Tibial nerve (tissue), 4 donors: ENCODE data around the gene SELENOF. TPM values are rescaled to one million over a fixed set of nuclear protein-coding genes. Genes with fewer than 3 reads are reported as not detected.

Experiments used
- DNase-seq, 2 donors: peaks; one replicate each; pipeline ENCODE4 v3.0.0-alpha.2; 2019; ENCODE audit warnings: low spot score in 2 of 2
- H3K27ac ChIP-seq, 4 donors: fragments of 200-600 bp; sonication (generic) in 3 of 4; one replicate each; pipeline ENCODE4 v1.5.1; 2017 to 2019; ENCODE audit warnings: mild to moderate bottlenecking in 1 of 4
- H3K27me3 ChIP-seq, 2 donors: fragments of 200-600 bp; sonication (generic) in 1 of 2; one replicate each; pipeline versions ENCODE4 v1.5.1 to v1.6.0; 2017 to 2019
- H3K36me3 ChIP-seq, 3 donors: fragments of 200-600 bp; sonication (generic); one replicate each; pipeline ENCODE4 v1.5.1; 2018 to 2019
- H3K4me1 ChIP-seq, 4 donors: fragments of 200-600 bp; sonication (generic) in 3 of 4; one replicate each; pipeline ENCODE4 v1.5.1; 2017 to 2019
- H3K4me3 ChIP-seq, 4 donors: fragments of 200-600 bp; sonication (generic) in 3 of 4; one replicate each; pipeline ENCODE4 v1.5.1; 2017 to 2019; ENCODE audit warnings: mild to moderate bottlenecking in 1 of 4, moderate library complexity in 1 of 4
- H3K9me3 ChIP-seq, 4 donors: fragments of 200-600 bp; sonication (generic) in 3 of 4; one replicate each; pipeline ENCODE4 v1.5.1; 2017 to 2019
- EP300 ChIP-seq, 2 donors: sonication (generic); formaldehyde crosslinking; IDR thresholded peaks; one replicate each; pipeline ENCODE4 v1.6.1; 2017; ENCODE audit warnings: antibody characterized with exemption in 2 of 2, mild to moderate bottlenecking in 1 of 2
- POLR2A ChIP-seq, 2 donors: fragments of 450-650 bp; IDR thresholded peaks; one replicate each; pipeline ENCODE4 v1.6.1; 2017; ENCODE audit warnings: antibody characterized with exemption in 2 of 2, mild to moderate bottlenecking in 2 of 2, moderate library complexity in 2 of 2
- WGBS, 2 donors: methylation state at CpG; one replicate each; pipeline ENCODE4 v1.1.5; 2018; 5-methylcytosine and 5-hydroxymethylcytosine counted together
- total RNA-seq, 4 donors: library from RNA; depleted of rRNA; stranded (reverse); fragments of >200 nt; gene quantifications; one replicate each; pipeline ENCODE4 v1.1.0, GENCODE V29; 2016
- TF ChIP-seq, protein P1 (sequence below), 5 experiments: fragments of 200-600 bp in 3 of 5; fragments of 450-650 bp in 2 of 5; sonication (generic) in 3 of 5; IDR thresholded peaks; one replicate each; pipeline ENCODE4 v1.5.1; 2016 to 2019; ENCODE audit warnings: antibody characterized with exemption in 5 of 5, mild to moderate bottlenecking in 3 of 5, moderate library complexity in 2 of 5

The SELENOF gene
- total RNA-seq, 4 donors from 2014 or later = 78.0 to 123 (median 92.3) TPM

DNA sequence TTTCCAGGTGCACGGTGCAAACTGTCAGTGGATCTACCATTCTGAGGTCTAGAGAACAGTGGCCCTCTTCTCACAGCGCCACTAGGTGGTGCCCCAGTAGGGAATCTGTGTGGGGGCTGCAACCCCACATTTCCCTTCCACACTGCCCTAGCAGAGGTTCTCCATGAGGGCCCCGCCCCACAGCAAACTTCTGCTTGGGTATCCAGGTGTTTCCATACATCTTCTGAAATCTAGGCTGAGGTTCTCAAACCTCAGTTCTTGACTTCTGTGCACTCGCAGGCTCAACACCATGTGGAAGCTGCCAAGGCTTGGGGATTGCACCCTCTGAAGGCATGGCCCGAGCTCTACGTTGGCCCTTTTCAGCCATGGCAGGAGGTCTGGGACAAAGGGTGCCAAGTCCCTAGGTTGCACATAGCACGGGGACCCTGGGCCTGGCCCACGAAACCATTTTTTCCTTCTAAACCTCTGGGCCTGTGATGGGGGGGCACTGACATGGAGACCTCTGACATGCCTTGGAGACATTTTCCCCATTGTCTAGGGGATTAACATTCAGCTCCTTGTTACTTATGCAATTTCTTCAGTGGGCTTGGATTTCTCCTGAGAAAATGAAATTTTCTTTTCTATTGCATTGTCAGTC lies 10.5 kb upstream of the SELENOF start:
- Histone ChIP-seq H3K4me1 (no peaks in the 10 kb centered on the region), H3K9me3 (peaks cover 0 to 14% (median 2%) of the 10 kb centered on the region in 4 donors), H3K27ac (no peak overlapping the region), H3K36me3 (no peaks in the 10 kb centered on the region), H3K27me3 (no peaks in the 10 kb centered on the region), H3K4me3 (no peak overlapping the region)
- TF ChIP-seq POLR2A (IDR thresholded peaks at IDR 0.05) = no peak
- TF ChIP-seq, protein P1, sequence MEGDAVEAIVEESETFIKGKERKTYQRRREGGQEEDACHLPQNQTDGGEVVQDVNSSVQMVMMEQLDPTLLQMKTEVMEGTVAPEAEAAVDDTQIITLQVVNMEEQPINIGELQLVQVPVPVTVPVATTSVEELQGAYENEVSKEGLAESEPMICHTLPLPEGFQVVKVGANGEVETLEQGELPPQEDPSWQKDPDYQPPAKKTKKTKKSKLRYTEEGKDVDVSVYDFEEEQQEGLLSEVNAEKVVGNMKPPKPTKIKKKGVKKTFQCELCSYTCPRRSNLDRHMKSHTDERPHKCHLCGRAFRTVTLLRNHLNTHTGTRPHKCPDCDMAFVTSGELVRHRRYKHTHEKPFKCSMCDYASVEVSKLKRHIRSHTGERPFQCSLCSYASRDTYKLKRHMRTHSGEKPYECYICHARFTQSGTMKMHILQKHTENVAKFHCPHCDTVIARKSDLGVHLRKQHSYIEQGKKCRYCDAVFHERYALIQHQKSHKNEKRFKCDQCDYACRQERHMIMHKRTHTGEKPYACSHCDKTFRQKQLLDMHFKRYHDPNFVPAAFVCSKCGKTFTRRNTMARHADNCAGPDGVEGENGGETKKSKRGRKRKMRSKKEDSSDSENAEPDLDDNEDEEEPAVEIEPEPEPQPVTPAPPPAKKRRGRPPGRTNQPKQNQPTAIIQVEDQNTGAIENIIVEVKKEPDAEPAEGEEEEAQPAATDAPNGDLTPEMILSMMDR (IDR thresholded peaks at IDR 0.05) = no peak
- no peak for TF ChIP-seq EP300 (IDR thresholded peaks at IDR 0.05)
- no peak for DNase-seq
- 98% methylated on average over 8 of the region's 8 CpGs for WGBS, 2 donors

- Histone ChIP-seq H3K27ac (no peak overlapping the region), H3K4me1 (no peaks in the 10 kb centered on the region), H3K4me3 (no peak overlapping the region), H3K9me3 (peaks cover 0 to 14% (median 2%) of the 10 kb centered on the region in 4 donors), H3K36me3 (no peaks in the 10 kb centered on the region), H3K27me3 (no peaks in the 10 kb centered on the region)
- DNase-seq = no peak
- TF ChIP-seq POLR2A (IDR thresholded peaks at IDR 0.05) (no peak), EP300 (IDR thresholded peaks at IDR 0.05) (no peak)
- TF ChIP-seq, protein P1 (IDR thresholded peaks at IDR 0.05) = no peak
- 96 to 100% methylated on average over 1 of the region's 1 CpG for WGBS, 2 donors
Measured at GRCh38 chr1:86922445-86922844, 8.5 kb upstream of the SELENOF start.

DNA sequence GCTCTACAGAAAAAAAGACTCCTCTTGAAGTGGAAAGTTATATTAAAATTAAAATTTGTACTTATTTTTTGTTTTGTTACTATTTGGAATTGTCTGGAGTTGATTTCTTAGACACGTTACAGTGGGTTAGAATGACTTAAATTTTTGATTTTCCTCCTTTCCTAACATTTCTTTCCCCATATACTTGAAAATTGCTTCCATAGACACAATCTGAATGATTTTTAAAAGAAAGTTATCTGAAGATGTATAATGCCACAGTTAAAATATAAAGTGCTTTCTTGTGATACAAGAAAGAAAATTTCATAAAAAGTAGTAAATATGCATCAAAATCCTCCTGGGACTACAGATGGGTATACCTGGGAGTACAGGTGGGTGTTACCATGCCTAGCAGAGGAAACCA lies 2.8 kb upstream of the SELENOF start:
- DNase-seq = no peak
- no peak for TF ChIP-seq POLR2A (IDR thresholded peaks at IDR 0.05)
- TF ChIP-seq, protein P1 (IDR thresholded peaks at IDR 0.05) = no peak
- TF ChIP-seq EP300 (IDR thresholded peaks at IDR 0.05) = no peak
- 87 to 95% methylated on average over 1 of the region's 1 CpG for WGBS, 2 donors

GRCh38 chr1:86915737-86916235 lies 1.9 kb upstream of the SELENOF start:
- Histone ChIP-seq H3K9me3 (no peaks in the 10 kb centered on the region), H3K27ac (peak overlapping the region; percentile 88 to 97 (median 92)), H3K36me3 (no peaks in the 10 kb centered on the region), H3K4me1 (peaks cover 0 to 39% (median 24%) of the 10 kb centered on the region in 4 donors), H3K4me3 (peak overlapping the region; percentile 60 to 96 (median 82)), H3K27me3 (no peaks in the 10 kb centered on the region)
- TF ChIP-seq EP300 (IDR thresholded peaks at IDR 0.05) (no peak), POLR2A (IDR thresholded peaks at IDR 0.05) (no peak)
- TF ChIP-seq, protein P1 (IDR thresholded peaks at IDR 0.05) = no peak
- no peak for DNase-seq
- WGBS, 2 donors = 3 to 4% methylated on average over 14 of the region's 14 CpGs

More for the DNA sequence above, 2.8 kb upstream of the SELENOF start:
- Histone ChIP-seq H3K36me3 (no peaks in the 10 kb centered on the region), H3K9me3 (peaks cover 0 to 6% (median 0%) of the 10 kb centered on the region in 4 donors), H3K27me3 (no peaks in the 10 kb centered on the region), H3K4me3 (no peak overlapping the region), H3K4me1 (peaks cover 0 to 30% (median 17%) of the 10 kb centered on the region in 4 donors), H3K27ac (no peak overlapping the region)

DNA sequence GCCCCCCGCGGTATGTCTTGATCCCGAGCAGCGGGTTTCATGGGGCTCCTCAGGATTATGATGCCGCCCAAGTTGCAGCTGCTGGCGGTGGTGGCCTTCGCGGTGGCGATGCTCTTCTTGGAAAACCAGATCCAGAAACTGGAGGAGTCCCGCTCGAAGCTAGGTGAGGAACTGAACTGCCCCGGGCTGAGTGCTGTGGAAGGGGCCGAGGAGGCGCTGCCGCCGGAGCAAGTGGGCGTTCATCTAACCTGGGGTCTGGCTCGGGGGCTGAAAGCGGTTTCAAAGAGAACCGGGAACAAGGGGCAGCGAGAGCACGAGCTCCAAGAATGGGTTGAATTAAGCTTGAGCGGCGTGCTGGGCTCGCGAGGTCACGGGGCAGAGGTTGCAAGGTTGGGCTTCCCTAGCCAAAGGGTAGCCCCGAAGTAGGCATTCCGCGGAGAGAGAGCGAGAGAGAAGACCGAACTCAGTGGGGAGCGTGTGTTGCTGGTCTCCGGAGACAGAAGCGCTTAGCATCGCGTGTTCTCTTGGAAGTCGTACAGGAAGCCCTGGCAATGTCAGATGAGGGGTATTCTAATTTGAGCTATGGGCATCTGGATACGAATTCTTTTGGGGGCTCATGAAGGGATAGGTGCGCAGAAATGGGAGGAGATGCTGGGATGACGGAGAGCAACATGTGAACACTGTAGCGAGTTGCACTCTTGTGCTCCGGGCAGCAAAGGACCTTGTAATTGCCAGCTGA lies 1.2 kb upstream of the SELENOF start:
- WGBS, 2 donors = 0% methylated on average over 31 to 41 of the region's 43 CpGs
- Histone ChIP-seq H3K27ac (peak overlapping the region; percentile 88 to 97 (median 92)), H3K4me3 (peak overlapping the region; percentile 60 to 96 (median 82)), H3K27me3 (no peaks in the 10 kb centered on the region), H3K4me1 (peaks cover 0 to 41% (median 24%) of the 10 kb centered on the region in 4 donors), H3K9me3 (no peaks in the 10 kb centered on the region), H3K36me3 (peaks cover 0 to 2% (median 0%) of the 10 kb centered on the region in 3 donors)
- DNase-seq = peak; percentile 24 to 52
- TF ChIP-seq POLR2A (IDR thresholded peaks at IDR 0.05) (peak in 1 of 2 donors; percentile 37), EP300 (IDR thresholded peaks at IDR 0.05) (peak in 1 of 2 donors; percentile 56)
- TF ChIP-seq, protein P1 (IDR thresholded peaks at IDR 0.05) = no peak
